GM12878 (cell line): ENCODE data around the gene ATL2. TPM values are rescaled to one million over a fixed set of nuclear protein-coding genes. Genes with fewer than 3 reads are reported as not detected.

ENCODE experiments used
- ATAC-seq: fragments of 200-7000 bp; cut with Tn5 transposase; 3 replicates; pipeline ENCODE4 v1.9.1; 2020; ENCODE audit warnings: mild to moderate bottlenecking, moderate library complexity
- BruUV-seq: library from RNA; stranded (reverse); fragments of 400-500 nt; replicated peaks from 2 replicates; lab custom pipeline; 2021; lab: Mats Ljungman, UMichigan
- CTCF ChIA-PET: fragments of 300-600 bp; sonication (Branson Sonifier 250); formaldehyde crosslinking; extraction: SDS; loops from one replicate; lab custom pipeline; 2021; ENCODE audit warnings: inconsistent platforms; lab: Yijun Ruan, JAX
- POLR2A ChIA-PET: fragments of 350-600 bp; formaldehyde crosslinking; extraction: SDS; loops from one replicate; lab custom pipeline; 2021; ENCODE audit warnings: inconsistent platforms; lab: Charles Lee
- RAD21 ChIA-PET: fragments of 300-600 bp; sonication (Branson Sonifier 250); formaldehyde crosslinking; loops from one replicate; lab custom pipeline; 2023; ENCODE audit warnings: antibody characterized with exemption; ENCODE audit not compliant: unreplicated experiment; lab: Charles Lee
- SMC1A ChIA-PET: fragments of 300-600 bp; sonication (Branson Sonifier 250); formaldehyde crosslinking; loops from one replicate; lab custom pipeline; 2023; ENCODE audit not compliant: unreplicated experiment, uncharacterized antibody; lab: Charles Lee
- DNase-seq: peaks from one replicate; pipeline ENCODE4 v3.0.0-alpha.2; 2011; ENCODE audit warnings: low read depth, low spot score
- FAIRE-seq: peaks from 3 replicates; lab custom pipeline; 2011; peaks lifted over from hg19 to GRCh38; lab: Jason Lieb, UNC
- H2AFZ ChIP-seq: 2 replicates; pipeline ENCODE4 v1.6.0; 2011; ENCODE audit warnings: low read depth, low read length, control low read depth; ENCODE audit not compliant: control insufficient read depth
- H3K27ac ChIP-seq: 2 replicates; pipeline ENCODE4 v1.5.1; 2011; ENCODE audit warnings: control low read depth; ENCODE audit not compliant: control insufficient read depth, insufficient read depth
- H3K27me3 ChIP-seq, 2 experiments: replicated peaks in 1 of 2; 2 replicates each; pipeline versions ENCODE4 v1.6.0 to v1.6.1; 2011; ENCODE audit warnings: low read length in 1 of 2; ENCODE audit not compliant: control insufficient read depth in 2 of 2, insufficient read depth in 2 of 2
- H3K36me3 ChIP-seq, 2 experiments: 2 replicates each; pipeline ENCODE4 v1.5.1; 2011; ENCODE audit warnings: low read length in 1 of 2; ENCODE audit not compliant: control insufficient read depth in 2 of 2, insufficient read depth in 2 of 2
- H3K4me1 ChIP-seq: 2 replicates; pipeline ENCODE4 v1.6.1; 2011; ENCODE audit warnings: mild to moderate bottlenecking, low read length, moderate library complexity, mixed read lengths; ENCODE audit not compliant: control insufficient read depth, insufficient read depth
- H3K4me2 ChIP-seq: 2 replicates; pipeline ENCODE4 v1.6.0; 2011; ENCODE audit warnings: control low read depth; ENCODE audit not compliant: control insufficient read depth, insufficient read depth
- H3K4me3 ChIP-seq: fragments of 200-600 bp; sonication (generic); 2 replicates; pipeline ENCODE4 v1.5.1; 2016
- H3K79me2 ChIP-seq: 2 replicates; pipeline ENCODE4 v1.6.0; 2011; ENCODE audit warnings: low read length; ENCODE audit not compliant: control insufficient read depth, insufficient read depth
- H3K9ac ChIP-seq: 2 replicates; pipeline ENCODE4 v1.8.0; 2011; ENCODE audit warnings: low read length, control low read depth, mixed read lengths; ENCODE audit not compliant: control insufficient read depth, insufficient read depth
- H3K9me3 ChIP-seq: replicated peaks from 3 replicates; pipeline ENCODE4 v1.5.1; 2011; ENCODE audit warnings: mild to moderate bottlenecking, low read length; ENCODE audit not compliant: control insufficient read depth, insufficient read depth
- H4K20me1 ChIP-seq: 2 replicates; pipeline ENCODE4 v1.6.0; 2011; ENCODE audit not compliant: control insufficient read depth, insufficient read depth
- CEBPB ChIP-seq, 2 experiments: fragments of 150-350 bp in 1 of 2; IDR thresholded peaks; 2 replicates each; pipeline ENCODE4 v1.6.1; 2012 to 2014; ENCODE audit warnings: low read depth in 2 of 2, low read length in 2 of 2, borderline replicate concordance in 1 of 2, inconsistent platforms in 1 of 2
- CHD4 ChIP-seq: fragments of 200-600 bp; sonication (generic); IDR thresholded peaks from 2 replicates; pipeline ENCODE4 v1.6.1; 2016; ENCODE audit warnings: mild to moderate bottlenecking
- E4F1 ChIP-seq: fragments of 450-650 bp; IDR thresholded peaks from 2 replicates; pipeline ENCODE4 v1.6.1; 2018; ENCODE audit warnings: borderline replicate concordance, mild to moderate bottlenecking; ENCODE audit not compliant: partially characterized antibody
- GABPA ChIP-seq: IDR thresholded peaks from 2 replicates; pipeline ENCODE4 v1.6.1; 2014; ENCODE audit warnings: antibody characterized with exemption, low read depth, mild to moderate bottlenecking, inconsistent platforms
- JUNB ChIP-seq: IDR thresholded peaks from 2 replicates; pipeline ENCODE4 v1.6.1; 2016; ENCODE audit warnings: antibody characterized with exemption, mild to moderate bottlenecking
- JUND ChIP-seq: IDR thresholded peaks from 2 replicates; pipeline ENCODE4 v1.6.1; 2012; ENCODE audit warnings: low read depth, mild to moderate bottlenecking, low read length, improper control_type of control experiment, moderate library complexity
- KAT2A ChIP-seq: conservative IDR thresholded peaks from 2 replicates; pipeline ENCODE4 v1.6.1; 2011; ENCODE audit warnings: low read depth, low read length; ENCODE audit not compliant: control insufficient read depth
- KLF5 ChIP-seq: fragments of 450-650 bp; IDR thresholded peaks from 2 replicates; pipeline ENCODE4 v1.6.1; 2014; ENCODE audit warnings: mild to moderate bottlenecking; ENCODE audit not compliant: partially characterized antibody
- NFIC ChIP-seq: IDR thresholded peaks from 2 replicates; pipeline ENCODE4 v1.6.1; 2012; ENCODE audit warnings: low read depth, mild to moderate bottlenecking, inconsistent platforms, low read length, moderate library complexity
- NFXL1 ChIP-seq: fragments of 450-650 bp; IDR thresholded peaks from 2 replicates; pipeline ENCODE4 v1.6.1; 2017; ENCODE audit warnings: antibody characterized with exemption, mild to moderate bottlenecking, borderline replicate concordance
- SRF ChIP-seq, 2 experiments: IDR thresholded peaks; 2 replicates each; pipeline ENCODE4 v1.6.1; 2011; ENCODE audit warnings: low read depth in 2 of 2, low read length in 2 of 2, mild to moderate bottlenecking in 1 of 2, moderate library complexity in 1 of 2
- STAT3 ChIP-seq: IDR thresholded peaks from 2 replicates; pipeline ENCODE4 v1.6.1; 2011; ENCODE audit warnings: low read depth, low read length, improper control_type of control experiment
- WGBS: methylation state at CpG from one replicate; pipeline ENCODE4 v1.1.6; 2016; ENCODE audit warnings: low lambda C conversion rate; ENCODE audit not compliant: insufficient replicate concordance, insufficient coverage; ENCODE audit errors: missing lambda C conversion rate; 5-methylcytosine and 5-hydroxymethylcytosine counted together
- in situ Hi-C: fragments of 300-500 bp; cut with MboI; formaldehyde crosslinking; loops from 9 replicates; pipeline ENCODE4 v1.14.3; 2018; ENCODE audit warnings: mixed read lengths
- intact Hi-C: fragments of 100-400 bp; cut with micrococcal nuclease; formaldehyde crosslinking; loops from one replicate; pipeline ENCODE4 v1.14.2; 2022; ENCODE audit not compliant: unreplicated experiment
- polyA plus RNA-seq, 11 experiments: library from polyadenylated mRNA; depleted of rRNA in 4 of 11; unstranded in 6 of 11; stranded (reverse) in 5 of 11; fragments of >200 nt; fragmentation: Nextera tagmentation in 4 of 11; fragmentation: Illumina TruSeq in 1 of 11; extraction: Ambion mirVana in 4 of 11; extraction: Trizol in 1 of 11; gene quantifications; 1 replicate in 1 of 11; 2 replicates in 10 of 11; pipeline versions ENCODE4 v1.2.1 to v1.2.3, GENCODE V29; 2011 to 2016; ENCODE audit warnings: inconsistent platforms in 2 of 11, missing spikeins in 2 of 11, low read depth in 1 of 11
- total RNA-seq, 4 experiments: library from RNA; depleted of rRNA in 3 of 4; stranded (reverse); fragments of >200 nt in 3 of 4; fragmentation: Illumina TruSeq in 1 of 4; extraction: Trizol in 1 of 4; gene quantifications; 2 replicates each; pipeline versions ENCODE4 v1.2.1 to v1.2.3, GENCODE V29; 2013 to 2021
- TF ChIP-seq, protein P1 (sequence below): IDR thresholded peaks from 2 replicates; pipeline ENCODE4 v1.6.1; 2012; ENCODE audit warnings: improper control_type of control experiment, low read depth, low read length; ENCODE audit not compliant: insufficient replicate concordance
- TF ChIP-seq, protein P2 (sequence below): fragments of 450-650 bp; IDR thresholded peaks from 2 replicates; pipeline ENCODE4 v1.6.1; 2016; ENCODE audit warnings: mild to moderate bottlenecking
- TF ChIP-seq, protein P3 (sequence below): fragments of 450-650 bp; IDR thresholded peaks from 2 replicates; pipeline ENCODE4 v1.6.1; 2017; ENCODE audit warnings: low read depth, mild to moderate bottlenecking, moderate library complexity

ATL2 gene
- total and polyA plus RNA-seq, 10 of the 15 experiments (the other 5 are each of a cell fraction or from before 2014, with no cell fraction given) = 8.6 to 51.5 (median 41.8) TPM

- no peaks in the 10 kb centered on the region for H3K36me3 ChIP-seq
- no peak overlapping the region for H3K4me3 ChIP-seq
- no peak overlapping the region for H3K9ac ChIP-seq
- no peak overlapping the region for H3K27ac ChIP-seq
- H3K79me2 ChIP-seq = no peaks in the 10 kb centered on the region
- SMC1A ChIA-PET = no interaction called here
- POLR2A ChIA-PET = no interaction called here
- 46% methylated on average over 5 of the region's 5 CpGs for WGBS
- intact Hi-C loops = no loop called here
- CTCF ChIA-PET = no interaction called here
- H2AFZ ChIP-seq = no peak overlapping the region
- H3K4me1 ChIP-seq = no peaks in the 10 kb centered on the region
- no peak for ATAC-seq
- H4K20me1 ChIP-seq = no peaks in the 10 kb centered on the region
- in situ Hi-C loops = no loop called here
- no peak for FAIRE-seq
- no peaks in the 10 kb centered on the region for H3K9me3 ChIP-seq
- no peak for DNase-seq
- H3K4me2 ChIP-seq = no peak overlapping the region
- RAD21 ChIA-PET = no interaction called here
- no peaks in the 10 kb centered on the region for H3K27me3 ChIP-seq
- no TSS peak for BruUV-seq
- TF ChIP-seq JUNB = no peak
- no peak for TF ChIP-seq NFXL1
- no peak for TF ChIP-seq GABPA
- no peak for TF ChIP-seq CEBPB (IDR thresholded peaks at IDR 0.05; ENCODE audit: borderline replicate concordance in 1 of 2, low read depth in 2 of 2, low read length in 2 of 2)
- no peak for TF ChIP-seq STAT3
- no peak for TF ChIP-seq SRF (IDR thresholded peaks at IDR 0.05; ENCODE audit: low read depth in 2 of 2, low read length in 2 of 2)
- TF ChIP-seq, protein P1, sequence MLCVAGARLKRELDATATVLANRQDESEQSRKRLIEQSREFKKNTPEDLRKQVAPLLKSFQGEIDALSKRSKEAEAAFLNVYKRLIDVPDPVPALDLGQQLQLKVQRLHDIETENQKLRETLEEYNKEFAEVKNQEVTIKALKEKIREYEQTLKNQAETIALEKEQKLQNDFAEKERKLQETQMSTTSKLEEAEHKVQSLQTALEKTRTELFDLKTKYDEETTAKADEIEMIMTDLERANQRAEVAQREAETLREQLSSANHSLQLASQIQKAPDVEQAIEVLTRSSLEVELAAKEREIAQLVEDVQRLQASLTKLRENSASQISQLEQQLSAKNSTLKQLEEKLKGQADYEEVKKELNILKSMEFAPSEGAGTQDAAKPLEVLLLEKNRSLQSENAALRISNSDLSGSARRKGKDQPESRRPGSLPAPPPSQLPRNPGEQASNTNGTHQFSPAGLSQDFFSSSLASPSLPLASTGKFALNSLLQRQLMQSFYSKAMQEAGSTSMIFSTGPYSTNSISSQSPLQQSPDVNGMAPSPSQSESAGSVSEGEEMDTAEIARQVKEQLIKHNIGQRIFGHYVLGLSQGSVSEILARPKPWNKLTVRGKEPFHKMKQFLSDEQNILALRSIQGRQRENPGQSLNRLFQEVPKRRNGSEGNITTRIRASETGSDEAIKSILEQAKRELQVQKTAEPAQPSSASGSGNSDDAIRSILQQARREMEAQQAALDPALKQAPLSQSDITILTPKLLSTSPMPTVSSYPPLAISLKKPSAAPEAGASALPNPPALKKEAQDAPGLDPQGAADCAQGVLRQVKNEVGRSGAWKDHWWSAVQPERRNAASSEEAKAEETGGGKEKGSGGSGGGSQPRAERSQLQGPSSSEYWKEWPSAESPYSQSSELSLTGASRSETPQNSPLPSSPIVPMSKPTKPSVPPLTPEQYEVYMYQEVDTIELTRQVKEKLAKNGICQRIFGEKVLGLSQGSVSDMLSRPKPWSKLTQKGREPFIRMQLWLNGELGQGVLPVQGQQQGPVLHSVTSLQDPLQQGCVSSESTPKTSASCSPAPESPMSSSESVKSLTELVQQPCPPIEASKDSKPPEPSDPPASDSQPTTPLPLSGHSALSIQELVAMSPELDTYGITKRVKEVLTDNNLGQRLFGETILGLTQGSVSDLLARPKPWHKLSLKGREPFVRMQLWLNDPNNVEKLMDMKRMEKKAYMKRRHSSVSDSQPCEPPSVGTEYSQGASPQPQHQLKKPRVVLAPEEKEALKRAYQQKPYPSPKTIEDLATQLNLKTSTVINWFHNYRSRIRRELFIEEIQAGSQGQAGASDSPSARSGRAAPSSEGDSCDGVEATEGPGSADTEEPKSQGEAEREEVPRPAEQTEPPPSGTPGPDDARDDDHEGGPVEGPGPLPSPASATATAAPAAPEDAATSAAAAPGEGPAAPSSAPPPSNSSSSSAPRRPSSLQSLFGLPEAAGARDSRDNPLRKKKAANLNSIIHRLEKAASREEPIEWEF = no peak
- no peak for TF ChIP-seq KAT2A
- TF ChIP-seq, protein P2, sequence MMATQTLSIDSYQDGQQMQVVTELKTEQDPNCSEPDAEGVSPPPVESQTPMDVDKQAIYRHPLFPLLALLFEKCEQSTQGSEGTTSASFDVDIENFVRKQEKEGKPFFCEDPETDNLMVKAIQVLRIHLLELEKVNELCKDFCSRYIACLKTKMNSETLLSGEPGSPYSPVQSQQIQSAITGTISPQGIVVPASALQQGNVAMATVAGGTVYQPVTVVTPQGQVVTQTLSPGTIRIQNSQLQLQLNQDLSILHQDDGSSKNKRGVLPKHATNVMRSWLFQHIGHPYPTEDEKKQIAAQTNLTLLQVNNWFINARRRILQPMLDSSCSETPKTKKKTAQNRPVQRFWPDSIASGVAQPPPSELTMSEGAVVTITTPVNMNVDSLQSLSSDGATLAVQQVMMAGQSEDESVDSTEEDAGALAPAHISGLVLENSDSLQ = no peak
- TF ChIP-seq CHD4 = no peak
- TF ChIP-seq NFIC = no peak
- TF ChIP-seq, protein P3, sequence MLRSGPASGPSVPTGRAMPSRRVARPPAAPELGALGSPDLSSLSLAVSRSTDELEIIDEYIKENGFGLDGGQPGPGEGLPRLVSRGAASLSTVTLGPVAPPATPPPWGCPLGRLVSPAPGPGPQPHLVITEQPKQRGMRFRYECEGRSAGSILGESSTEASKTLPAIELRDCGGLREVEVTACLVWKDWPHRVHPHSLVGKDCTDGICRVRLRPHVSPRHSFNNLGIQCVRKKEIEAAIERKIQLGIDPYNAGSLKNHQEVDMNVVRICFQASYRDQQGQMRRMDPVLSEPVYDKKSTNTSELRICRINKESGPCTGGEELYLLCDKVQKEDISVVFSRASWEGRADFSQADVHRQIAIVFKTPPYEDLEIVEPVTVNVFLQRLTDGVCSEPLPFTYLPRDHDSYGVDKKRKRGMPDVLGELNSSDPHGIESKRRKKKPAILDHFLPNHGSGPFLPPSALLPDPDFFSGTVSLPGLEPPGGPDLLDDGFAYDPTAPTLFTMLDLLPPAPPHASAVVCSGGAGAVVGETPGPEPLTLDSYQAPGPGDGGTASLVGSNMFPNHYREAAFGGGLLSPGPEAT = no peak
- TF ChIP-seq KLF5 = no peak
- TF ChIP-seq E4F1 = no peak
- no peak for TF ChIP-seq JUND
These were observed 122.3 kb downstream of the ATL2 start for GRCh38 chr2:38254796-38255195.
